GM21529 (cell line): ENCODE results near the gene NTMT2.

Experiments
- ATAC-seq: cut with Tn5 transposase; IDR thresholded peaks from one replicate; pipeline ENCODE4 v1.9.1; 2021; ENCODE audit not compliant: unreplicated experiment

The NTMT2 gene

DNA sequence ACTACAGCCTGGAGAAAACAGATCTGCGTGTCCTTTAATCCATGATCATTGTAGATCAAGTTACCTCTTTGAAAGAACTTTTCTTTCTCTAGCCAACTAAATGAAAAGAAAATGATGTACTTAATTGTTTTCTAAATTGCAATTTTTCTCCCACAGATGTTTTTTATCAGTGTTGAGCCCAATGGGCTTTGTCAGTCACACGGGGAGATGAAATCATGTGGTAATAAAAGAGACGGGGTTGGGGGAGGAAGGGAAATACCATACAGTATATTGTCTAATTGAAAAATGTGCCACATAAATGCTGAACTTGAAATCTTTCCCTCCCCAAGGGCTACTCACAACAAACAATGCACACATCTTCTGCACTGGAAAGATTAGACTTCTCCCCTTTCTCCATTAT lies 58.4 kb downstream of the NTMT2 start:
- no peak for ATAC-seq

DNA sequence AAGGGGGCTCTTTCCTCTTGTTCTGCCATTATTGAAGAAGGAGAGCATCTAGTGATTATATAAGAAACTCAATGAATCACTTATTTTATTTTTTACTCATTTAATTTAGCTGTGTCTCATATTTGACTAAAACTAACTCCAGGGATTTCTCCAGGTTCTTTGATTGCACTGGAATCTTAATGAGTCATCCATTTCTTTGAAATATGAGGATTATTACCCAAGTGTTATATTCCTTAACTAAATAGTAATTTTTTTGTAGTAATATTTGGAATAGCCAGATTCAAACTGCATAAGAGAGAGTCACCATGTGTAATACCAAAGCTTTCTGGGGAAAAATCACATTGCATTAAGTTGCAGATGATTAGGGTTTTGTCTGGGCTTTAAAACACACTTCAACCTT lies 59.5 kb downstream of the NTMT2 start:
- ATAC-seq = no peak

DNA sequence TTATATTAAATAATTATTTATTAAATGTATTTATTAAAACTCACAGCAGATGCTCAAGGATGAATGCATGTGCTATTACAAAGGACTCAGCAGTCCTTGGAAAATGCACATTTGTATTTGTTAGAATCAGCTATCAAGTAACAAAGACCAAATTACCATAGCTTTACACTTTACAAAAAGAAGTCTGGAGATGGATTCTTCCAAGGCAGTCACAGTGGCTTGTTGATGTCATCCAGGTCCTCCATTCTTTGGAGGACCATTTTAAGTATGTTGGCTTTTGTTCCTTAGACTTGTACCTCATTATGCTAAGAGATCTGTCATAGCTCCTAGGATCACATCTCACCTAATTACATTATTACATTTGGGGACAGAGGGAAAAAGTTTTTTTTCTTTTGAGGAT lies 63.4 kb downstream of the NTMT2 start:
- ATAC-seq = no peak

DNA sequence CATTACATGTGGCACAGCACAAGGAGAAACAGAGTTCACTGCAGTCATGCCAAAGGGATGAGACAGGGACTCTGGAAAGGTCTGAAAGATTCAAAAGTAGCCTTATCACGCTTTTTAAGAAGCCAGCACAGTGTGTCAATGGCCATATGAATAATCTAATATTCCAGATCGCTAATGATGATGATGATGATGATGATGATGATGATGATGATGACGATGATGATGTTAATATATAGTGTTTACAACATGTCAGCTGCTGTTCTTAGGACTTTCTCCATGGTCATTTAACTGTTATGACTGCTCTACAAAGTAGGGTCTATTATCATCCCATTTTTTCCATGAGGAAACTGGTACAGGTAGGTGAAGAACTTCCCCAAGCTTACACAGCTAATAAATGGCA lies 64.4 kb downstream of the NTMT2 start:
- no peak for ATAC-seq

- no peak for ATAC-seq
Observed at GRCh38 chr1:170213596-170213995, 67.8 kb downstream of the NTMT2 start.

- peak; percentile 85 for ATAC-seq
Observed at GRCh38 chr1:170214117-170215032, 68.6 kb downstream of the NTMT2 start.

DNA sequence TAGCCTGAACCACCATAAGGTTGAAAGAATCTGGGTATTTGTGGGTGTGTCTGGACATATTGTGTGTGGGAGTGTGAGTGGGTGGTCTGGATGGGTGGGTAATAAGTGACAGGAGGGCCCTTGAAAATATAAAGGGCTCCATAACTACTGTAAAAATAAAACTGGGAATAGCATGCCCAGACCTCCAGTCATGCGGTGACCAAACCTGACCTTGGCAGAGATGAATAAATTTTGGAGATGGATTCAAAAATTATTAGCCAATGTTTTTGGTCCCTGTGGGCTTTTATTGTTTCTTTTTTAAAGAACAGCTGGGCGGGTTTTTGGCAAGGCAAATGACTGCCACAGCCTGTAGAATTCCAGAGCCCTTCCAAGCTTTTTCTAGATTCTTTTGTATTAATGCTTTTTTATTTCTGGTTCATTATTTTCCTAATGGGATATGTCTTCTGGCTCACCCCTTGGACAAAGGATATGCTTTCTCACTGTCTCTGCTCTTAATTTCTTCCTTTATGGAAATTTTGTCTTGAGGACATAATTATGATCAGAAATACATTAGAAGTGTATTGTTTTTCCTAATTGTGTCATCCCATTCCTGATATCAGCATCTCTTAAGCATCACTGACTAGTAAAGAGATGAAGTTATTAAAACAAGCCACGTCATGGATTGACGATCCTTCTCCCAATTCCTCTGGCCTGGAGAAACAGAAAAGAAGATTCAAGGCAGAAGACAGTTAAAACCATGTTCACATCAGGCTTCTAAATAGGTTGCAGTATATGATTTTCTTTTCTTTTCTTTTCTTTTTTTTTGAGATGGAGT lies 69.5 kb downstream of the NTMT2 start:
- ATAC-seq = no peak

DNA sequence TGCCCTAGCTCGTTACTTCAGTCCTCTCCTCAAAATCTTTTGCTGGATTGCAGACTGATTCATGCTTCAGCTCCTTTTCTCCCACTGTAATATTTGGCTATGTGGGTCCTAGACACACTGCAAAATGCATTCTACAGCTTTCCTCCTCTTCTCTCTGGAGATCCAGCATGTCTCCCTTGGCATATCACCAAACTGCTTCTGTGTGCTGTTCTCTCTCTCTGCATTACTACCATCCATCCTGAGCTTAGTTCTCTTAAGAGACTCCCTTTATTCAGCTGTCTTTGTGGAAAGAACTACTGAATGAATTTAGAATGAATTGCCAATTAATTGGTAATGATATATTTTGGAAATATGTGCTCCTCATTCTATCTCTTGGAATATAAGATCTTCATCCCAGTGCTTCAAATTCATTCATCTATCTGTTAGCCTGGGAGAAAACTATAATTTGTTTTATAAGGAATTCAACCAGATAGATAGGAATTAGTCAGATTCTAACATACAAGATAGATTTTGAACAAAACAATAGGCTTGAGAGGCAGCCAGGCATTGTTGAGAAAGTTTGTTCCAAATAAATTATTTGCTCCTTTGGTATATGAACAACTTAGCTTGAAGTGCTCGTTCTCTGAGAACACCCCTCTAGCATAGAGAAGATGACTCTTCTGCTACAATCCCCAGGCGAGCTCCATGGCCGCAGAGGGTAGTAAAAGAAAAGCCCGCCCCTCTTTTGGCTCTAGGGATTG lies 71.9 kb downstream of the NTMT2 start:
- ATAC-seq = no peak

- ATAC-seq = no peak
Observed at GRCh38 chr1:170218257-170218650, 72.5 kb downstream of the NTMT2 start.
